A549 (cell line): ENCODE results near the gene BEND7. TPM values are rescaled to one million over a fixed set of nuclear protein-coding genes. Genes with fewer than 3 reads are reported as not detected.

ENCODE experiments used
- ATAC-seq, 2 experiments: fragments of 200-7000 bp in 1 of 2; fragments of >200 bp in 1 of 2; cut with Nextera tagmentation in 1 of 2; cut with Tn5 transposase in 1 of 2; 3 replicates each; pipeline versions ENCODE4 v1.8.0 to v1.9.1; 2018 to 2020; ENCODE audit warnings: mild to moderate bottlenecking in 1 of 2, moderate library complexity in 1 of 2
- CTCF ChIA-PET: fragments of 300-600 bp; sonication (Branson Sonifier 250); formaldehyde crosslinking; extraction: SDS; loops from one replicate; lab custom pipeline; 2021; ENCODE audit warnings: antibody characterized with exemption, inconsistent platforms; lab: Yijun Ruan, JAX
- POLR2A ChIA-PET: fragments of 350-600 bp; formaldehyde crosslinking; extraction: SDS; loops from one replicate; lab custom pipeline; 2021; ENCODE audit warnings: antibody characterized with exemption, inconsistent platforms; lab: Yijun Ruan, JAX
- DNase-seq, 2 experiments: peaks; one replicate each; pipeline versions ENCODE4 v3.0.0 to v3.0.0-alpha.2; 2011 to 2016; ENCODE audit warnings: low read depth in 1 of 2, low spot score in 1 of 2
- FAIRE-seq: peaks from 2 replicates; lab custom pipeline; 2011; peaks lifted over from hg19 to GRCh38; lab: Jason Lieb, UNC
- H3K27ac ChIP-seq, 2 experiments: fragments of >200 bp; sonication (Bioruptor Twin); formaldehyde crosslinking; 3 replicates each; pipeline ENCODE4 v1.5.1; 2016 to 2017
- H3K4me1 ChIP-seq: fragments of >200 bp; sonication (Bioruptor Twin); formaldehyde crosslinking; 3 replicates; pipeline ENCODE4 v1.6.1; 2016
- H3K4me2 ChIP-seq: fragments of >200 bp; sonication (Bioruptor Twin); formaldehyde crosslinking; 3 replicates; pipeline ENCODE4 v1.6.1; 2016
- H3K4me3 ChIP-seq: fragments of >200 bp; sonication (Bioruptor Twin); formaldehyde crosslinking; 3 replicates; pipeline ENCODE4 v1.5.1; 2016
- H3K9me3 ChIP-seq: fragments of >200 bp; sonication (Bioruptor Twin); formaldehyde crosslinking; 3 replicates; pipeline ENCODE4 v1.6.1; 2016
- CBX2 ChIP-seq: fragments of 200-600 bp; sonication (generic); IDR thresholded peaks from 2 replicates; pipeline ENCODE4 v1.6.1; 2016; ENCODE audit warnings: low read depth, mild to moderate bottlenecking, borderline replicate concordance
- CBX8 ChIP-seq: fragments of 200-600 bp; sonication (generic); IDR thresholded peaks from 2 replicates; pipeline ENCODE4 v1.6.1; 2016
- CEBPB ChIP-seq, 2 experiments: fragments of >200 bp in 1 of 2; sonication (Bioruptor Twin) in 1 of 2; formaldehyde crosslinking in 1 of 2; IDR thresholded peaks; 2 replicates each; pipeline ENCODE4 v1.6.1; 2012 to 2016
- CHD2 ChIP-seq: fragments of 150-350 bp; IDR thresholded peaks from 2 replicates; pipeline ENCODE4 v1.6.1; 2014; ENCODE audit warnings: low read length; ENCODE audit not compliant: partially characterized antibody
- EHMT2 ChIP-seq: fragments of 200-600 bp; sonication (generic); IDR thresholded peaks from 2 replicates; pipeline ENCODE4 v1.6.1; 2016; ENCODE audit warnings: antibody characterized with exemption, low read depth, mild to moderate bottlenecking, moderate library complexity
- FOXS1 ChIP-seq: fragments of 250-450 bp; sonication (Bioruptor Pico); IDR thresholded peaks from 2 replicates; pipeline ENCODE4 v1.5.0; 2020; ENCODE audit warnings: mild to moderate bottlenecking, moderate library complexity
- HDAC2 ChIP-seq: fragments of 200-600 bp; sonication (generic); IDR thresholded peaks from 2 replicates; pipeline ENCODE4 v1.6.1; 2016
- HEYL ChIP-seq: fragments of 250-450 bp; sonication (Bioruptor Pico); IDR thresholded peaks from 2 replicates; pipeline ENCODE4 v1.8.0; 2021; ENCODE audit warnings: mild to moderate bottlenecking, moderate library complexity
- HOXA7 ChIP-seq: fragments of 250-450 bp; sonication (Bioruptor Pico); IDR thresholded peaks from 2 replicates; pipeline ENCODE4 v1.5.0; 2020; ENCODE audit warnings: mild to moderate bottlenecking, moderate library complexity
- KDM5A ChIP-seq: fragments of 200-600 bp; sonication (generic); IDR thresholded peaks from 2 replicates; pipeline ENCODE4 v1.6.1; 2016; ENCODE audit warnings: antibody characterized with exemption, mild to moderate bottlenecking
- MAZ ChIP-seq: fragments of 150-350 bp; IDR thresholded peaks from 2 replicates; pipeline ENCODE4 v1.6.1; 2014; ENCODE audit warnings: antibody characterized with exemption, low read depth, low read length, borderline replicate concordance
- MYC ChIP-seq: IDR thresholded peaks from 2 replicates; pipeline ENCODE4 v1.6.1; 2012; ENCODE audit warnings: mild to moderate bottlenecking, inconsistent platforms, low read length, improper control_type of control experiment, borderline replicate concordance
- NR3C1 ChIP-seq: fragments of >200 bp; sonication (Bioruptor Twin); formaldehyde crosslinking; IDR thresholded peaks from 3 replicates; pipeline ENCODE4 v1.6.1; 2017
- PHF8 ChIP-seq: fragments of 200-600 bp; sonication (generic); IDR thresholded peaks from 2 replicates; pipeline ENCODE4 v1.6.1; 2016; ENCODE audit warnings: low read depth, mild to moderate bottlenecking, antibody characterized with exemption, moderate library complexity, borderline replicate concordance
- POLR2A ChIP-seq: IDR thresholded peaks from 2 replicates; pipeline ENCODE4 v1.6.1; 2012; ENCODE audit warnings: mild to moderate bottlenecking, low read length
- RAD21 ChIP-seq, 2 experiments: fragments of >200 bp in 1 of 2; sonication (Bioruptor Twin) in 1 of 2; formaldehyde crosslinking in 1 of 2; IDR thresholded peaks in 1 of 2; conservative IDR thresholded peaks in 1 of 2; 2 replicates in 1 of 2; 3 replicates in 1 of 2; pipeline ENCODE4 v1.6.1; 2012 to 2018; ENCODE audit warnings: inconsistent platforms in 1 of 2
- RFX5 ChIP-seq: fragments of 450-650 bp; IDR thresholded peaks from 2 replicates; pipeline ENCODE4 v1.7.1; 2014; ENCODE audit warnings: antibody characterized with exemption, mild to moderate bottlenecking, moderate library complexity
- TFCP2L1 ChIP-seq: fragments of 250-450 bp; sonication (Bioruptor Pico); IDR thresholded peaks from 2 replicates; pipeline ENCODE4 v1.5.0; 2021; ENCODE audit warnings: mild to moderate bottlenecking
- WGBS: methylation state at CpG from one replicate; pipeline ENCODE4 v1.1.6; 2017; ENCODE audit errors: missing lambda C conversion rate; 5-methylcytosine and 5-hydroxymethylcytosine counted together
- polyA plus RNA-seq, 4 experiments: library from polyadenylated mRNA; depleted of rRNA in 3 of 4; stranded (reverse); fragments of >200 nt; fragmentation: RNase III in 1 of 4; extraction: RNeasy Plus Mini Kit Qiagen cat#74134 plus additional on column Dnase treatment in 1 of 4; gene quantifications; 2 replicates in 3 of 4; 3 replicates in 1 of 4; pipeline ENCODE4 v1.2.3, GENCODE V29; 2011 to 2017
- TF ChIP-seq, protein P1 (sequence below): fragments of 150-350 bp; IDR thresholded peaks from 2 replicates; pipeline ENCODE4 v1.6.1; 2014; ENCODE audit warnings: low read depth, mild to moderate bottlenecking, low read length
- TF ChIP-seq, protein P2 (sequence below): fragments of 250-450 bp; sonication (Bioruptor Pico); IDR thresholded peaks from 2 replicates; pipeline ENCODE4 v1.5.0; 2021; ENCODE audit warnings: mild to moderate bottlenecking, moderate library complexity, borderline replicate concordance
- TF ChIP-seq, protein P3 (sequence below): fragments of >200 bp; sonication (Bioruptor Twin); formaldehyde crosslinking; IDR thresholded peaks from 2 replicates; pipeline ENCODE4 v1.6.1; 2016
- TF ChIP-seq, protein P4 (sequence below): fragments of >200 bp; sonication (Bioruptor Twin); formaldehyde crosslinking; IDR thresholded peaks from 3 replicates; pipeline ENCODE4 v1.6.1; 2016

The BEND7 gene
- polyA plus RNA-seq, 2 of the 4 experiments (the other 2 are of a cell fraction) = 7.9 to 12.2 TPM

DNA sequence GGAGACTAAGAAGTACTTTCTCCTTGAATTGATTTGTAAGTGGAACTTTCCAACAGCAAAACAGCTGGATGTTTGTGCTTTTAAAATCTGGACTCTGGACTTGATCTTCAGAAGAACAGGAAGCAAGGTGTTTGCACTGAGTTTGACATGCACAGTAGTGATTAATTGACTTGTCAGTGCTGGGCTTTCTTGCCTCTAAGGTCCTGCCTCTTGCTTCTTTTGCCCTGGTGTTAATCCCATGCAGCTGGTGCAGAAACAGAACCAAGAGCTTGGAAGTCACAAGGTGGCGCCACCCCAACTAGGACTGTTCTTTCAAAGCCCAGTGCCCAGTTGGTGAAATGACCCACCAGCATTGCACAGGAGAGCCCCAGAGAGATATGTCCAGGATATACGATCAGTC, 114.0 kb downstream of the BEND7 start:
- H3K4me1 ChIP-seq = no peaks in the 10 kb centered on the region
- no peak overlapping the region for H3K27ac ChIP-seq
- 51% methylated on average over 2 of the region's 2 CpGs for WGBS
- no peak overlapping the region for H3K4me3 ChIP-seq
- peaks cover 8% of the 10 kb centered on the region; the same call in 1 of the 3 replicates for H3K9me3 ChIP-seq
- no peak for FAIRE-seq
- peak in 1 of 2 experiments; percentile 42 for DNase-seq
- POLR2A ChIA-PET = no interaction called here
- peak in 1 of 2 experiments; percentile 69; a peak in 3 of 6 replicates for ATAC-seq
- CTCF ChIA-PET = interaction anchor here (1.0 to 1.8 kb wide), 5 partner anchors 17 to 71 kb away, joined by 3 to 11 read pairs (median 3); no protein-coding TSS in a partner anchor
- no peak for TF ChIP-seq PHF8
- TF ChIP-seq RAD21 (conservative IDR thresholded peaks at IDR 0.05 in 1 of 2, IDR thresholded peaks at IDR 0.05 in 1 of 2) = 0 out of 5 replicates have a peak, but pooled peaks of 1 of the 2 experiments have one; percentile 21
- no peak overlapping the region for H3K4me2 ChIP-seq

DNA sequence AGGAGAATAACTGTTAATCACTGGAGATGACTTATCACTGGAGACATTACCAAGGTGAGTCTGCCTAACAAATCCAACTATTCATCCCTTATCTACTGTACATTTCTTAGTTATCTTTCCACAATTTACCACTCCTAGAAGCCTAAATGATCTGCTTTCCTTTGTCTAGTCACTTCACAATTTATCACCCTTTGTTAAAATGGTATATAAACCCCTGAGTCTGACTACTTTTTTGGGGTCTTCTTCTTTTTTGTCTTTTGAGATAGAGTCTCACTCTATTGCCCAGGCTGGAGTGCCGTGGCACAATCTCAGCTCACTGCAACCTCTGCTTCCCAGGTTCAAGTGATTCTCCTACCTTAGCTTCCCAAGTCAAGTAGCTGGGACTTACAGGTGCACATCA, 114.7 kb downstream of the BEND7 start:
- H3K4me3 ChIP-seq = no peak overlapping the region
- FAIRE-seq (no peak), DNase-seq (no peak), ATAC-seq (no peak)
- 23% methylated on average over 1 of the region's 1 CpG for WGBS
- H3K4me2 ChIP-seq = no peak overlapping the region
- ChIA-PET CTCF (interaction anchor here (1.0 to 1.8 kb wide), 5 partner anchors 26 to 123 kb away, joined by 3 to 11 read pairs (median 4); no protein-coding TSS in a partner anchor), POLR2A (no interaction called here)
- TF ChIP-seq, protein P1, sequence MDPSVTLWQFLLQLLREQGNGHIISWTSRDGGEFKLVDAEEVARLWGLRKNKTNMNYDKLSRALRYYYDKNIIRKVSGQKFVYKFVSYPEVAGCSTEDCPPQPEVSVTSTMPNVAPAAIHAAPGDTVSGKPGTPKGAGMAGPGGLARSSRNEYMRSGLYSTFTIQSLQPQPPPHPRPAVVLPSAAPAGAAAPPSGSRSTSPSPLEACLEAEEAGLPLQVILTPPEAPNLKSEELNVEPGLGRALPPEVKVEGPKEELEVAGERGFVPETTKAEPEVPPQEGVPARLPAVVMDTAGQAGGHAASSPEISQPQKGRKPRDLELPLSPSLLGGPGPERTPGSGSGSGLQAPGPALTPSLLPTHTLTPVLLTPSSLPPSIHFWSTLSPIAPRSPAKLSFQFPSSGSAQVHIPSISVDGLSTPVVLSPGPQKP = no peak
- TF ChIP-seq PHF8 (no peak), MAZ (no peak), RFX5 (no peak), POLR2A (no peak), KDM5A (no peak), CBX2 (no peak), CBX8 (no peak), EHMT2 (no peak), HEYL (CRISPR knock-in tag) (no peak)
- TF ChIP-seq, protein P2, sequence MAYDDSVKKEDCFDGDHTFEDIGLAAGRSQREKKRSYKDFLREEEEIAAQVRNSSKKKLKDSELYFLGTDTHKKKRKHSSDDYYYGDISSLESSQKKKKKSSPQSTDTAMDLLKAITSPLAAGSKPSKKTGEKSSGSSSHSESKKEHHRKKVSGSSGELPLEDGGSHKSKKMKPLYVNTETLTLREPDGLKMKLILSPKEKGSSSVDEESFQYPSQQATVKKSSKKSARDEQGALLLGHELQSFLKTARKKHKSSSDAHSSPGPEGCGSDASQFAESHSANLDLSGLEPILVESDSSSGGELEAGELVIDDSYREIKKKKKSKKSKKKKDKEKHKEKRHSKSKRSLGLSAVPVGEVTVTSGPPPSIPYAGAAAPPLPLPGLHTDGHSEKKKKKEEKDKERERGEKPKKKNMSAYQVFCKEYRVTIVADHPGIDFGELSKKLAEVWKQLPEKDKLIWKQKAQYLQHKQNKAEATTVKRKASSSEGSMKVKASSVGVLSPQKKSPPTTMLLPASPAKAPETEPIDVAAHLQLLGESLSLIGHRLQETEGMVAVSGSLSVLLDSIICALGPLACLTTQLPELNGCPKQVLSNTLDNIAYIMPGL (CRISPR knock-in tag) = no peak
- TF ChIP-seq, protein P3, sequence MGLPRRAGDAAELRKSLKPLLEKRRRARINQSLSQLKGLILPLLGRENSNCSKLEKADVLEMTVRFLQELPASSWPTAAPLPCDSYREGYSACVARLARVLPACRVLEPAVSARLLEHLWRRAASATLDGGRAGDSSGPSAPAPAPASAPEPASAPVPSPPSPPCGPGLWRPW = no peak
- no peaks in the 10 kb centered on the region for H3K4me1 ChIP-seq
- no peak overlapping the region for H3K27ac ChIP-seq
- peaks cover 8% of the 10 kb centered on the region; the same call in 1 of the 3 replicates for H3K9me3 ChIP-seq

DNA sequence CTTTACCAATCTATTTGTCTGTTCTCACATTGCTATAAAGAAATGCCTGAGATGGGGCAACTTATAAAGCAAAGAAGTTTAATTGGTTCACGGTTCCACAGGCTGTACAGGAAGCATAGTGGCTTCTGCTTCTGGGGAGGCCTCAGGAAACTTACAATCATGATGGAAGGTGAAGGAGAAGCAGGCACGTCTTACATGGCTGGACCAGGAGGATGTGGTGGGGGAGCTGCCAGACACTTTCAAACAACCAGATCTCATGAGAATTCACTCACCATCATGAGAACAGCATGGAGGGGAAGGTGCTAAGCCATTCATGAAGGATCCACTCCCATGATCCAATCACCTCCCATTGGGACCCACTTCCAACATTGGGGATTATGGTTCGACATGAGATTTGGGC, 115.9 kb downstream of the BEND7 start:
- no peak for ATAC-seq
- TF ChIP-seq HDAC2 (no peak), HOXA7 (CRISPR knock-in tag) (no peak), TFCP2L1 (no peak), CEBPB (IDR thresholded peaks at IDR 0.05) (no peak), NR3C1 (no peak), KDM5A (no peak), MYC (no peak), FOXS1 (CRISPR knock-in tag) (no peak), CHD2 (no peak), CBX8 (no peak)
- TF ChIP-seq, protein P4, sequence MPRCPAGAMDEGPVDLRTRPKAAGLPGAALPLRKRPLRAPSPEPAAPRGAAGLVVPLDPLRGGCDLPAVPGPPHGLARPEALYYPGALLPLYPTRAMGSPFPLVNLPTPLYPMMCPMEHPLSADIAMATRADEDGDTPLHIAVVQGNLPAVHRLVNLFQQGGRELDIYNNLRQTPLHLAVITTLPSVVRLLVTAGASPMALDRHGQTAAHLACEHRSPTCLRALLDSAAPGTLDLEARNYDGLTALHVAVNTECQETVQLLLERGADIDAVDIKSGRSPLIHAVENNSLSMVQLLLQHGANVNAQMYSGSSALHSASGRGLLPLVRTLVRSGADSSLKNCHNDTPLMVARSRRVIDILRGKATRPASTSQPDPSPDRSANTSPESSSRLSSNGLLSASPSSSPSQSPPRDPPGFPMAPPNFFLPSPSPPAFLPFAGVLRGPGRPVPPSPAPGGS = no peak
- Histone ChIP-seq H3K4me3 (no peak overlapping the region), H3K27ac (no peak overlapping the region), H3K4me1 (no peaks in the 10 kb centered on the region), H3K9me3 (peaks cover 8% of the 10 kb centered on the region; the same call in 1 of the 3 replicates), H3K4me2 (no peak overlapping the region)
- CTCF ChIA-PET = interaction anchor here (1.5 to 2.7 kb wide), 2 partner anchors 28 to 124 kb away, joined by 6 to 9 read pairs; no protein-coding TSS in a partner anchor
- DNase-seq = no peak
- no peak for FAIRE-seq
- POLR2A ChIA-PET = no interaction called here
- WGBS = 48% methylated on average over 3 of the region's 3 CpGs
